Muscle of leg (tissue), 11 donors: Measurements from ENCODE around the gene NFKB1. TPM values are rescaled to one million over a fixed set of nuclear protein-coding genes. Genes with fewer than 3 reads are reported as not detected.

Experiments
- DNase-seq: peaks from one replicate; pipeline ENCODE4 v3.0.0; 2013
- H3K27ac ChIP-seq: one replicate; pipeline ENCODE4 v1.5.1; 2013; ENCODE audit warnings: mild to moderate bottlenecking, low read length, control low read depth
- H3K27me3 ChIP-seq: one replicate; pipeline ENCODE4 v1.6.1; 2013; ENCODE audit warnings: low read length; ENCODE audit not compliant: control insufficient read depth, insufficient read depth
- H3K36me3 ChIP-seq: one replicate; pipeline ENCODE4 v1.6.1; 2013; ENCODE audit warnings: low read length; ENCODE audit not compliant: control insufficient read depth, insufficient read depth
- H3K4me1 ChIP-seq: one replicate; pipeline ENCODE4 v1.6.1; 2013; ENCODE audit warnings: low read length; ENCODE audit not compliant: control insufficient read depth, insufficient read depth
- H3K4me3 ChIP-seq: one replicate; pipeline ENCODE4 v1.5.1; 2013; ENCODE audit warnings: low read length, control low read depth
- H3K9me3 ChIP-seq: replicated peaks from 2 replicates; pipeline ENCODE4 v1.6.1; 2013; ENCODE audit warnings: low read depth, low read length; ENCODE audit not compliant: control insufficient read depth
- WGBS: methylation state at CpG from one replicate; pipeline ENCODE4 v1.1.5; 2013; ENCODE audit warnings: missing lambda C conversion rate; ENCODE audit not compliant: insufficient coverage; 5-methylcytosine and 5-hydroxymethylcytosine counted together
- polyA plus RNA-seq, 8 donors: library from polyadenylated mRNA; unstranded; fragments of 120-200 nt; gene quantifications; one replicate each; pipeline versions ENCODE4 v1.2.1 to v1.2.3, GENCODE V29; 2013; ENCODE audit warnings: inconsistent platforms in 1 of 8, low replicate concordance in 1 of 8; ENCODE audit not compliant: insufficient read length in 8 of 8, insufficient read depth in 1 of 8
- total RNA-seq: library from RNA; stranded (reverse); fragments of 120-200 nt; gene quantifications from one replicate; pipeline ENCODE4 v1.2.4, GENCODE V29; 2013

The NFKB1 gene
- total and polyA plus RNA-seq, 9 donors = 16.4 to 26.2 (median 19.5) TPM

DNA sequence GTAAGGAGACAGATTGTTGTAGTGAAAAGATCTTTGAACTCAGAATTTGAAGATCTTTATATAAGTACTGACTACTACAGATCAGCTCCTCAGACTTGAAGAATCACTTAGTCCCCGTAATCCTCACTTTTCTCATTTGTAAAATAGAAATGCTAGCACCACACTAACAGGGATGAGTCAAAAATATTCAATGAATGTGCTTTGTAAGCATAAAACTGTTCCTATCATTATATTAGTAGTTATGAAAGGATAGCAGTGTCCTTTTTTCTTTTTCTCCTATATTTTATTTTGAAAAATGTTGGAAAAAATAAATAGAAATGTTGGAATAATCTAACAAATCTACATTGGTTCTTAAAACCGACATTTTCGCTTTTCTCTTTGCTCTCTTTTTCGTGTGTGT lies 25.4 kb downstream of the NFKB1 start:
- DNase-seq = no peak
- H3K27ac ChIP-seq = no peak overlapping the region
- WGBS = no CpG with 5 or more reads among the region's 4 CpGs
- H3K27me3 ChIP-seq = no peaks in the 10 kb centered on the region
- H3K36me3 ChIP-seq = no peaks in the 10 kb centered on the region
- H3K4me3 ChIP-seq = no peak overlapping the region
- H3K9me3 ChIP-seq = no peaks in the 10 kb centered on the region
- H3K4me1 ChIP-seq = no peaks in the 10 kb centered on the region

DNA sequence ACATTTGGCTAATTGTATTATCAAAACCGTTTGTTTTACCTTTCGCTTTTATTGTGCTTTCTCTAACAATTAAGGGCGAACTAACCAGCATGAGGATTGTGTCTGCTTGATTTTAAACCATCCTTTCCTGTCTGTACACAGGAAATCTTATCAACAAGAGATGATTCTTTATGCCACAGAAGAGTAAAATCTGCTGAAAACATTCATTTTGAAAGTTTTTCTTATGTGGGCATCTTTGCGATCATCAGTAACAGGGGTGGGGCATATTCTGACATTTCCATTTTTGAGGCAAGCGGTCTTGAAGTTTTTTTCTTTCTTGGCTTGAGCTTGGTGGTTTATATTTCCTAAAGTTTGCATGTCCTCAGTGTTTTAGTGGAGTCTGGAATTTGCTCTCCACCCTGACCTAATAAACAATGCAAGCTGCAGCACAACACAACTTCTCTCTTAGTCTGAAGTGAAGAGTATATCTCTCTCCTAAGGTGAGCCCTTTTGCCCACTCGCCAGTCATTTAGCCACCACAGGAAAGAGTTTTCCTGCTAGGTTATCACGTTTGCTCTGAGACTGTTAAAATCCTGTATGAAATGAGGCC lies 26.6 kb downstream of the NFKB1 start:
- Histone ChIP-seq H3K27ac (no peak overlapping the region), H3K4me3 (no peak overlapping the region), H3K27me3 (no peaks in the 10 kb centered on the region), H3K9me3 (no peaks in the 10 kb centered on the region), H3K36me3 (no peaks in the 10 kb centered on the region), H3K4me1 (no peaks in the 10 kb centered on the region)
- no CpG with 5 or more reads among the region's 7 CpGs for WGBS
- DNase-seq = no peak

DNA sequence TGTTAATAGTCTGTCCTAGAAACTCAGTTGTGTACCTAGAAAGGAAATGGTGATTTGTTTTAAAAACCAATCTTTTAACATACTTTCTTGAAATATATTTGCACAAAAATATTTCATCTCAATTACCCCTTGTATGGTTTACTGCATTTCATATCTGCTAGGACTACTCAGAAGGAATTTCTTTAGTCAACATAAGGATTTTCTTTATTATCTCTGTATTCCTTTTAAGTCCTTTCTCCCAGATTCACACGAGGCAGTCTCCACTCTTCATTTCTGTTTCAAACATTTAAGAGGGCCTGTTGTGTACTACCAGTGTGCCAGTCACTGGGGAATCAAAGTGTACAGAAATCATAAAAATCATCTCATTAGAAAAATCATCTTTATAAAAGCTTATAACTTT lies 28.8 kb downstream of the NFKB1 start:
- Histone ChIP-seq H3K27me3 (no peaks in the 10 kb centered on the region), H3K4me1 (no peaks in the 10 kb centered on the region), H3K36me3 (no peaks in the 10 kb centered on the region), H3K4me3 (no peak overlapping the region), H3K9me3 (no peaks in the 10 kb centered on the region), H3K27ac (no peak overlapping the region)
- DNase-seq = no peak
- no CpG with 5 or more reads among the region's 1 CpG for WGBS

DNA sequence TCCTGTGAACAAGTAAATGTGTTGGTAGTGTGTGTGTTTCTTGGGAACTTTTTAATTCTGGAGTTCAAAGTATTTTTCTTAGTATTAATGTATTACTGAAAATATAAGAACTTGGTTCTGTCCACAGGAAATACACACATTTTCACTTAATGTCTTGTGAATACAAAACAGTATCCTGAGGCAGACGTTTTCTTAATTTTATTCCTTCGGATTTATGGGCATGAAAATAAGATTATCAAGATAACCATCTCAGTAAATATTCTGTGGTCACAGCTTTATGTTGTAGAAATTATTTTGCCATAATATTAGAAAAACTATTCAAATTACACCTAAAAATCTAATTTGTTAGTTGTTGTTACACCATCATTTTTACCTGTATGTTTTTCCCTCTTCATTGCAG lies 29.8 kb downstream of the NFKB1 start:
- no peak for DNase-seq
- H3K9me3 ChIP-seq = no peaks in the 10 kb centered on the region
- no peaks in the 10 kb centered on the region for H3K27me3 ChIP-seq
- H3K4me1 ChIP-seq = no peaks in the 10 kb centered on the region
- H3K27ac ChIP-seq = no peak overlapping the region
- WGBS = no CpG with 5 or more reads among the region's 2 CpGs
- H3K36me3 ChIP-seq = no peaks in the 10 kb centered on the region
- H3K4me3 ChIP-seq = no peak overlapping the region

DNA sequence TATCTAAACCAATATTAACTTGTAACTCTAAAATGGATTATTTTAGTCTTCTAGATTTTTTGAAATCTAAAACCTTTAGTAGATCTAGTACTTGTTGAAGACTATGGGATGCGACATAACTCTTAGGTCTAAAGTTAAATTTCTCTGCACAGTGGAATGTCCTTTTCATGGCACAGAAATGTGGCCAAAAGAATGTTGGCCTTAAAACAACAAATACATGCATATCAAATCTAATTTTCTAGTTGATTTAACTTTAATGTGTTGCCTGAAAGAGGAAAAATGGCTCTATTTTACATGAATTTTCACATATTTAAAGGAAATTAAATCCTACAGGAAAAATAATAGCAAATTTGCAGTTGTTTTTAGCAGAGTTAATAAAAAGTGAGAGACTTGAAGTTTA lies 30.3 kb downstream of the NFKB1 start:
- H3K9me3 ChIP-seq = no peaks in the 10 kb centered on the region
- no peaks in the 10 kb centered on the region for H3K27me3 ChIP-seq
- peak; percentile 28 for DNase-seq
- H3K4me1 ChIP-seq = no peaks in the 10 kb centered on the region
- no peak overlapping the region for H3K27ac ChIP-seq
- no CpG with 5 or more reads among the region's 1 CpG for WGBS
- H3K4me3 ChIP-seq = no peak overlapping the region
- H3K36me3 ChIP-seq = no peaks in the 10 kb centered on the region

DNA sequence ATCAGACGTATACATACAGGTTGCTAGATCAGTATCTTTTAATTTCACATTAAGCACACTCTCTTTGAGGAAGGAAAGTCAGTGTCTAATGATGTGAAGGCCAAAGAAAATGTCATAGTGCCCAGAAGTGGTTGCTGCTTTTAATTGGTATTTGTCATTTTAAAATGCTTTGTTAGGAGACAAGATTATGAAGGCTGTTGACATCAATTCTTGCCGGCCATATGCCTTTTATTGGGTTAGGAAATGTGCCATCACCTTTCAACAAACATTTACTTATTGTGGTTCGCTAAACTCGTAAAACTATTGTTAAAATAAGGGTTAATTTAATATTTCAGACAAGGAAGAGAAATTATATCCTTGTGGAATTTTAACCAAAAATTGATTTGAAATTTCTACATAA lies 32.2 kb downstream of the NFKB1 start:
- no peaks in the 10 kb centered on the region for H3K9me3 ChIP-seq
- no peaks in the 10 kb centered on the region for H3K36me3 ChIP-seq
- no peak overlapping the region for H3K4me3 ChIP-seq
- no peaks in the 10 kb centered on the region for H3K4me1 ChIP-seq
- WGBS = no CpG with 5 or more reads among the region's 4 CpGs
- no peak overlapping the region for H3K27ac ChIP-seq
- DNase-seq = no peak
- no peaks in the 10 kb centered on the region for H3K27me3 ChIP-seq

DNA sequence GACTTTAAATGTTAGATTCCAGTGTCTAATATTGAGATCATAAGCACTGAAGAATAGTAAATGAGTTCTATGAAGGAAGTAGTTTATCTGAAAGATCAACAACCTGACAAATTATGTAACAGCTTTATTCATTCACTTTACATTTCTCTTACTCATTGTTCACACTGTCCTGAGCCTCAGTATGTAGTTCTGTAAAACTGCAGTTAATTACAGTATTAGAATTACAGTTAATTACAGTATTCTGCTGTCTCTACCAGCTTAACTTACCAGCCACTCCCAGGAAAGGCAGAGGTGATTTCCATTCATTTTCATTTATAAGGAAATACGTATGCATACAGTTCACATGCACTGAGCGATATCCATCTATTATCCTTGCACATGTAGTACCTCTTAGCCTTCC lies 32.7 kb downstream of the NFKB1 start:
- no peaks in the 10 kb centered on the region for H3K4me1 ChIP-seq
- H3K9me3 ChIP-seq = no peaks in the 10 kb centered on the region
- H3K27me3 ChIP-seq = no peaks in the 10 kb centered on the region
- no CpG with 5 or more reads among the region's 2 CpGs for WGBS
- no peak for DNase-seq
- H3K27ac ChIP-seq = no peak overlapping the region
- H3K4me3 ChIP-seq = no peak overlapping the region
- H3K36me3 ChIP-seq = peaks cover 3% of the 10 kb centered on the region

DNA sequence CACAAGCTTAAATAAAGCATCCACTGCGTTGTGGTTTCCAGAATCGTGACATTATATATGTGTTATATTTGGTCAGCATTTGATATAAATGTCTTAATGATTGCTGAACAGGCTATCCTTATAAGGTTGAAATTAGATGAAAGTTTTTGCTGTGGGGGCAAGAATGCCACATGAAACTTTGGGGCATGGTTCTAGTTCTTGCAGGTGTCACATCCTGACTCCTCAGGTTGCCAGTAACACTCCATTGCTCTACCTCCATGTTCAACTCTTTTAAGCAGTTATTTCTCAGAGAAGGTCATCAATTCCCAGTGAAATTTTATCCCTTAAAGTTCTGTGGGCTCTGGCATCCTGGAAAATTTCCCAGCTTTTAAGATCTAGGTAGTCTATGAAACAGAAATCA lies 33.7 kb downstream of the NFKB1 start:
- H3K36me3 ChIP-seq = peaks cover 6% of the 10 kb centered on the region
- DNase-seq = no peak
- H3K27me3 ChIP-seq = no peaks in the 10 kb centered on the region
- H3K27ac ChIP-seq = no peak overlapping the region
- WGBS = no CpG with 5 or more reads among the region's 2 CpGs
- H3K4me3 ChIP-seq = no peak overlapping the region
- H3K4me1 ChIP-seq = no peaks in the 10 kb centered on the region
- no peaks in the 10 kb centered on the region for H3K9me3 ChIP-seq

DNA sequence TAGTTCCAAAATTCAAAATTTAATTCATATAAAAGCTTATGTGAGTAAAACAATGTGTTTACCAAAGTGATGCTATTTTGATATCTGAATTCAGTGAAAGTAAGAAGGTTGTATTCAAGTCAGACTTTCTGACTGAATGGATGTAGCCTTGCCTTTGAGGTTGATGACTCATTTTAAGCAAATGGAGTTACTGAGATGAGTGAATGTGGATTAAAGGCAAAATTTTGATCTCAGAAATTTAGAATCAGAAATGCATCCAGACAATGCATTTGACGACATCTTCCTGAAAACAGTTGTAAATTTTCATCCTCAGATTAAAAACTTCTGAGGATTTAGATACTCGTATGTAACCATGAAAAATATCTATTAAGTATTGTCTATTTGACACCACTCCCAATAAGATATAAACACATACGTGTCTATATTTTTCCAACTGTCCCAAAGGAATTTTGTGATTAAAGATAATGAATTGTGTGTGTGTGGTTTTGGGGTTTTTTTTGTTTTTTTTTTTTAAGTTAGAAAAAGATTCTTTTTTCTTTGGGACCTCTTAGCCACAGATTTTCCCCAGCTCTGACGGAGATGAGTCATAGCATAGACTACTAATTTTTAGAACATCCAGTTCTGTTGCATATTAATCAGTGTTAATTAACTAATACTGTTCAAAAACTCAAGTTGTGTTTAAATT lies 34.4 kb downstream of the NFKB1 start:
- no CpG with 5 or more reads among the region's 4 CpGs for whole genome bisulfite sequencing
- no peaks in the 10 kb centered on the region for H3K9me3 ChIP-seq
- no peak overlapping the region for H3K4me3 ChIP-seq
- no peaks in the 10 kb centered on the region for H3K4me1 ChIP-seq
- H3K27ac ChIP-seq = no peak overlapping the region
- no peaks in the 10 kb centered on the region for H3K27me3 ChIP-seq
- peaks cover 7% of the 10 kb centered on the region for H3K36me3 ChIP-seq
- no peak for DNase-seq

DNA sequence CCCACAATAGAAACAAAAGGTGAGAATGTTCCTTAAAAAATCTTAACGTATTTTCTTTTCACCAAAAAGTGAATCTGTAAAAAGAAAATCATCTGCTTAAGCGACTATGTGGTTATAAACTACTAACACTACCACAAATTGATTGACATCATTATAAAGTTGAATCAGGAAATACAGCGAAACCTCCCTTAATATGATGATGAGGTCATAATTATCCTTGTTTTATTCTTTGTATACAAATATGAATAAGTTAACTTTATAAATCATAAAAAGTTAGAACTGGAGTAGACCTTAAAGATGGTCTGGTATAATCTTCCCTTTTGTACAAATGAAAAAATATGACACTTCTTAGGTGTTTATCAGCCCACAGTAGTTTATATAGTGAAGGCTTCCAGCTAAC lies 35.6 kb downstream of the NFKB1 start:
- Histone ChIP-seq H3K4me3 (no peak overlapping the region), H3K27me3 (no peaks in the 10 kb centered on the region), H3K36me3 (peaks cover 10% of the 10 kb centered on the region), H3K4me1 (no peaks in the 10 kb centered on the region), H3K27ac (no peak overlapping the region), H3K9me3 (no peaks in the 10 kb centered on the region)
- no CpG with 5 or more reads among the region's 3 CpGs for WGBS
- no peak for DNase-seq

DNA sequence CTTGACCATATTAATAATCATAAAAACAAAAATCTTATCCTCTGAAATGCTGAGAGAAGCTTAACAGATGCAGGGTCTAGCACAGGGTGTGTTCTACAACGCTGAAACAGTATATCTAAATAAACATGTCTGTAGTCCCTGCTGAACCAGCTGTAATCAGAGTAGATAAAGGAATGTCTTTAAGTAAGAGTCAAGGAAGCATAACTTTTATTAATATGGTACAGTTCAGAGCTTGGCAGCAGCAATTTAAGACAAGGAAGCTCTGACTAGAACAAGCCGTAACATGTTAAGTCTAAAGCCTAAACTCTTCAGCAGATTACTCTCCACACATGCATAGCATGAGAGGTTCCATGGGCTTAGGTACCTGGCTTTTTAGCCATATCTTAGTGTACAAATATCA lies 36.1 kb downstream of the NFKB1 start:
- Histone ChIP-seq H3K27ac (no peak overlapping the region), H3K4me3 (no peak overlapping the region), H3K27me3 (no peaks in the 10 kb centered on the region), H3K36me3 (peaks cover 11% of the 10 kb centered on the region), H3K9me3 (no peaks in the 10 kb centered on the region), H3K4me1 (no peaks in the 10 kb centered on the region)
- 80% methylated on average over 1 of the region's 2 CpGs for WGBS
- DNase-seq = no peak
